ENCODE data around the gene C11orf91.

GRCh38 chr11:33700502-33701271 lies at the start of gene C11orf91:
- peak; percentile 15; the same call in 1 of the 2 replicates for TF ChIP-seq MAX (IDR thresholded peaks at IDR 0.05; ENCODE audit: low read depth, low read length)
- TF ChIP-seq CTCF (IDR thresholded peaks at IDR 0.05; ENCODE audit: low read depth, low read length), result no peak
- peak; percentile 73 for TF ChIP-seq POLR2A (IDR thresholded peaks at IDR 0.05; ENCODE audit: extremely low read depth, insufficient read length)
- TF ChIP-seq MYC (IDR thresholded peaks at IDR 0.05; ENCODE audit: low read depth, low read length), result peak; percentile 41; the same call in 1 of the 2 replicates
